UCSD-AML1 (cell line): ENCODE measurements around the gene CMSS1.

Experiments used
- DNase-seq: peaks from one replicate; lab custom pipeline; 2025; ENCODE audit not compliant: unreplicated experiment; lab: John Stamatoyannopoulos, UW

The CMSS1 gene

GRCh38 chr3:99957151-99957796 is 139.6 kb downstream of the CMSS1 start:
- no peak for DNase-seq

GRCh38 chr3:99958222-99958912 is 140.7 kb downstream of the CMSS1 start:
- DNase-seq, result peak; percentile 10

DNA sequence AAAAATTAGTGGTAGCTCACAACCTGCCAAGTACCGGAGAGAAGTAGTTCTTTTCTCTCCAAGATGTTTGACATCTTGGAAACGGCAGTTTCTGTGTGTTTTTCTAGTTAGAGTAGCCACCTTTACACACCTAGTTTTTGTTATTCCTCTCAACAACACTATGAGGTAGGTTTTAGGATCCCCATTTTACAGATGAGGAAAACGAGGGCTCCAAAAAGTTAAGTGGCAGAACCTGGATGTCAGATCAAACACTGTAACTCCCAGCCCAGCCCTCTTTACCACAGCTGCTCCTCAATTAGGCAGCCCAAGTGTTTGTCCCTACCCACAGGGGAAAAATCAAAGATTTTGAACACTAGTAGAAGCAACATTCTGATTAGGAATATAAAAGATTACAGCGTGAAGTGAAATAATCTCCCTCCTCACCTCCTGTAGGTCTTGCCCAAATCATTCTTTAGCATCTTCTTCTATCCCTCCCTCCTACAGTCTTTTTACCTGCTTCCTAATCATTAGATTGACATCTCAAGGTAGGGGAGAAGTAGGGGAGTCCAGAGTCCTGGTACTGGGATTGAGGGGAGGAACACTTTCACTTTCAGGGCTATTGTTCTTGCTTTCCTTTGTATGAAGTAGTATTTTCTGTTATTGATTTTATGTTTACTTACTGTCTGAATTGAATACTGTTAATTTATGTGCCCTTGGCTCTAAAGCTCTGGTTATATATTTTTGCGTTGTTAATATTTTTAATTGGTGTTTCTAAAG is 142.6 kb downstream of the CMSS1 start:
- DNase-seq, result no peak

- DNase-seq, result no peak
These were observed 143.3 kb downstream of the CMSS1 start for GRCh38 chr3:99960941-99961340.

GRCh38 chr3:99961756-99962515 is 144.3 kb downstream of the CMSS1 start:
- DNase-seq, result no peak

DNA sequence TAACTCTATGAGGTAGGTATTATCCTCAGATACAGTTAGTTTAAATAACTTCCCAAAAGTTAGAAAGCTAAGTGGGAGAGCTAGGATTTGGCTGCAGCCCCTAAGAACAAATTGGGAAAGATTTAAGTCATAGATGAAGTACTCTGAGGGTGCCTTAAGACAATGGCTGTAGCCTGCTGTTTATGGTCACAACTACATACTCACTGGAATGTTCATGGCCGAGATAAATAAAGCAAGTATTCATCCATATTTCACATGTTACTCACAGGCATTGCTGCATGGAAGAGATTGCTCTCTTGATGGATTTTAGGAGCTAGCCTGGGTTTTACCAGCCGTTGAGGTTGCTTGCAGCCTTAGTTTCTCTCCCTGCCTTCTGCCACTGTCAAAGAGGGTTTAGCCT is 145.0 kb downstream of the CMSS1 start:
- DNase-seq, result no peak

DNA sequence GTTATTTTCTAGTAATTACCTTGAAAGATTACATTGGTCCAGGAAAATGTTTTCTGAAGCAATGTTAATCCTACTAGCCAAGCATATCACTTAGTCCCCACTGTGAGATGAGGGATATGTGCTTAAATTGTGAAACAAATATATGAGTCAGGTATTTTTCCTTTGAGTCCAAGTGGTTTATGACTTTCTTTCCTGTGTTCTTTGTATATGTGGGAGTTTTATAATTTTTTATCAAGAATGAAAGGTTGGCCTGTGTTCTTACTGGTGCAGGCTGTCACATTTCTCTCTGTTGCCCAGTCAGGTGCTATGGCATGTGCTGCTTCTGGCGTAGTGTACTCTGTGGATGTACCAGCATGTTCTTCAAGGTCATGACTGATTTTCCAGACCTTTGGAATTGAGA is 147.4 kb downstream of the CMSS1 start:
- no peak for DNase-seq

DNA sequence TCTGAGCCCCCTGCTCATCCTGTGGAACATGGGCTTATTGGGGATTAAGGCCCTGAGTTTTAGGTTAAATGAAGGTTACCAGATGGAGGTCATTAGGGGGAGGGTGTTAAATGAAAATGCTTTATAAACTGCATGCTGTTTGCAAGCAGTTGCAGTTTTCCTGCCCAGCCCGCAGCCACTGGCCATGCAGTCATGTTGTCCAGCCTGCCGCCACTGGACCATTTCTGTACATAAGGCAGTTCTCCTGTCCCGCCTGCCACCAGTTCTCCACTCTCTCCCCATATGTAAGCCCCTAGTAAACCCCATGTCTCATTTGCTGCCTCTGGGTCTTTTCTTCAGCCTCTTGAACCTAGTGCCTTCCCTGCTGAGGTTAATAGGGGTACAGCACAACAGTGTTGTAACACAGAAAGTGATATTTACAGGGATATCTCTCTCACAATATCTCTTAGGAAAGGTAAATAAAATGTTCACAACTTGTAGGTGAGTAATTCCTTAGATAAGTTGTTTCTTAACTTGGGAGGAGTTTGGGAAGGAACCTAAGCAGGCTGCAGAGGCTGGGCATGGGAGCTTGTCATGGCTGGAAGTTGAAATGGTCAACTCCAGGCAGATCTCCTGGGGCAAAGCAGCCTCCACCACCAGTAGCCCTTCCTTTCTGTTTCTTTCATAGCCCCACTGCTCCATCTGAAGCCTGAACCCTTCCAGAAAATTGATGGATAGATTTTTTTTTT is 148.2 kb downstream of the CMSS1 start:
- DNase-seq, result no peak

DNA sequence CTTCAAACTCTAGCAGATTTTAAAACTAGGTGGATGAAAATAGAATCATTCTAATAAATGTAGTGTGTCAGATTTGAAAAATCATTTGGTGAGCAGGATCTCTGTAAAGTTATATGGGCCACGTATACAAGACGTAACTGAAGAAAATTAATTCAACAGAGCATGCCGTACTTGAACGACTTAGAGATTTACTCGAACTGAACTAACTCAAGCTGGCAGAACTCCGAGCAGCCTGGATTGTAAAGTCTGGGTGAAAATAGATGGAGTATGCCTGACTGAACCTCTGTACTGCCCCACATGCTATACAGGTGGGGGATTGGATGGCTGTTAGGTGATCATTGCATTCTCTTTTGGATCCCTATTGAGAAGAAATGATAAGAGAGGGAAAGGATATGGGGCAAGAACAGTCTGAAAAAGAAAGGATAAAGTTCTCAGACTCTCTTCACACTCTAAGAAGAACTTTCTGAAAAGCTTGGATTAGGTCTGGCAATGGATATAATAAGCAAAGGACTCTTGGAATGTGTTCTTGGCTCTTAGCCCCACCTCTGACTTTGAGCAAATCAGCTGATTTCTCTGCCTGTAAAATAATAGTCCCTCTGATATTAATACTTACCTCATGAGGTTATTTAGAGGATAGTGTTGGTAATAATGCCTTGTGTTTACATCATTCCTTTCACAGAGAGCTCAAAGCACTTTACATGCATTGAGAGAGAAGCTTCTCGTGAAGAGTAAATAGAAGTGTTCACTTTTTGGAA is 149.2 kb downstream of the CMSS1 start:
- DNase-seq, result no peak

GRCh38 chr3:99967796-99968195 is 150.1 kb downstream of the CMSS1 start:
- no peak for DNase-seq

- no peak for DNase-seq
These were observed 151.5 kb downstream of the CMSS1 start for GRCh38 chr3:99969136-99969535.

- no peak for DNase-seq
These were observed 152.5 kb downstream of the CMSS1 start for GRCh38 chr3:99970198-99970597.

DNA sequence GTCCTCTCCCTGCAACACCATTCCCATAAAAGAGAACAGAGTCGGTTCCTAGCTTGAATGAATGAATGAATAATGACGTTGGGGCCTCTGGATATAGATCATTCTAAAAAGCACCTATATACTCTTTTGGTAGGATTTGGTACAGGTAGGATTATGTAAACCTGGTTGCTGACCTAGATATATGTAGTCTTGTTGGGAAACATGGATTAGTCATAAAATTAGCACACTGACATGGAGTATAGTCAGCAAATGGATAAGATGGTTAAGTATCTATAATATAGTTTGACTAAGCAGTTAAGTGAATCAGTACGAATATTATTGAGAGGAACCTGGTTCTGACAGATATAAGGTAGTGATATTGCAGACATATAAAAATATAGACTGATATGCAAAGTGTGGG is 154.1 kb downstream of the CMSS1 start:
- DNase-seq, result no peak

- no peak for DNase-seq
These were observed 154.9 kb downstream of the CMSS1 start for GRCh38 chr3:99972380-99973104.

- DNase-seq, result no peak
These were observed 157.3 kb downstream of the CMSS1 start for GRCh38 chr3:99974989-99975388.

DNA sequence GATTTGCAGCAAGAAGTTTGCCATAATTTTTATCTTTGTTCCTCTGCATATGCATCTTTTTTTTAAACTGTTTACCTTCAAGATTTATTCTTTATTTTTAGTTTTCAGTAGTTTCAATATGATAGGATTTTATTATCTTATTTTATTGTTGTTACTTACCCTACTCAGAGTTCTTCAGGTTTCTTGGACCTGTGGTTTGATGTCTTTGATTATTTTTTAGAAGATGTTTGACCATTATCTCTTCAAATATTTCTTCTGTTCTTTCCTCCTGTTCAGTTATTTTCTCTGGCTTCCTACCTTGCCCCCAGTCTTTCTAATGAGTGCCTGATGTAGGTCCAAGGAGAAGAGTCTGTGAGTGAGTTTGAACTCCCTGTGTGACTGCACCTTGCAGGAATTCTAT is 158.9 kb downstream of the CMSS1 start:
- DNase-seq, result no peak

DNA sequence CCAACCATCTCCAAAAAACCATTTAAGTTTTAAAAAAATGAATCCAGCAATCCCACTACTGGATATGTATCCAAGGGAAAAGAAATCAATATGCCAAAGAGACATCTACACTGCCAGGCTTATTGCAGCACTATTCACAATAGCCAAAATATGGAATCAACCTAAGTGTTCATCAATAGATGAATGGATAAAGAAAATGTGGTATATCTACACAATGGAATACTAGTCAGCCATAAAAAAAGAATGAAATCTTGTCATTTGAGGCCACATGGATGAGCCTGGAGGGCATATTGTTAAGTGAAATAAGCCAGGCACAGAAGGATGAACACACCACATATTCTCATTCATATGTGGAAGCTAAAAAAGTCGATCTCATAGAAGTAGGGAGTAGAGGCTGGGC is 160.6 kb downstream of the CMSS1 start:
- DNase-seq, result no peak

- DNase-seq, result no peak
These were observed 162.9 kb downstream of the CMSS1 start for GRCh38 chr3:99980606-99981005.

- no peak for DNase-seq
These were observed 163.5 kb downstream of the CMSS1 start for GRCh38 chr3:99981138-99981537.
